PC-9 (cell line): ENCODE measurements around the gene AQP1. TPM values are rescaled to one million over a fixed set of nuclear protein-coding genes. Genes with fewer than 3 reads are reported as not detected.

Experiments used
- BruUV-seq: library from RNA; stranded (reverse); fragments of 400-500 nt; replicated peaks from 2 replicates; lab custom pipeline; 2021; lab: Mats Ljungman, UMichigan
- CTCF ChIA-PET: fragments of 300-600 bp; sonication (Branson Sonifier 250); formaldehyde crosslinking; loops from one replicate; lab custom pipeline; 2022; ENCODE audit warnings: antibody characterized with exemption; lab: Charles Lee
- POLR2A ChIA-PET: fragments of 300-600 bp; sonication (Branson Sonifier 250); formaldehyde crosslinking; loops from one replicate; lab custom pipeline; 2022; ENCODE audit warnings: antibody characterized with exemption; ENCODE audit not compliant: unreplicated experiment; lab: Charles Lee
- DNase-seq, 2 experiments: peaks; one replicate each; pipeline versions ENCODE4 v3.0.0 to v3.0.0-alpha.2; 2015 to 2022; ENCODE audit warnings: mixed read lengths in 1 of 2
- H2AFZ ChIP-seq: fragments of 200-600 bp; sonication (generic); 2 replicates; pipeline ENCODE4 v1.8.1; 2017; ENCODE audit warnings: antibody characterized with exemption
- H3F3A ChIP-seq: fragments of 200-600 bp; sonication (generic); 2 replicates; pipeline ENCODE4 v1.8.1; 2017; ENCODE audit warnings: antibody characterized with exemption, mild to moderate bottlenecking, low read depth; ENCODE audit not compliant: insufficient read depth
- H3K27ac ChIP-seq: fragments of 200-600 bp; sonication (generic); 2 replicates; pipeline ENCODE4 v1.6.1; 2016; ENCODE audit warnings: mixed run types
- H3K27me3 ChIP-seq: fragments of 200-600 bp; sonication (generic); 2 replicates; pipeline ENCODE4 v1.6.1; 2016; ENCODE audit warnings: low read depth, mixed run types; ENCODE audit not compliant: insufficient read depth
- H3K36me3 ChIP-seq: fragments of 200-600 bp; sonication (generic); 2 replicates; pipeline ENCODE4 v1.6.1; 2016; ENCODE audit warnings: low read depth, mixed run types
- H3K4me1 ChIP-seq: fragments of 200-600 bp; sonication (generic); replicated peaks from 2 replicates; pipeline ENCODE4 v1.6.1; 2016; ENCODE audit warnings: mixed run types; ENCODE audit not compliant: insufficient read depth
- H3K4me2 ChIP-seq: fragments of 200-600 bp; sonication (generic); 2 replicates; pipeline ENCODE4 v1.6.1; 2017; ENCODE audit warnings: mixed run types
- H3K4me3 ChIP-seq: fragments of 200-600 bp; sonication (generic); 2 replicates; pipeline ENCODE4 v1.6.1; 2016; ENCODE audit warnings: mixed run types
- H3K79me2 ChIP-seq: fragments of 200-600 bp; sonication (generic); 2 replicates; pipeline ENCODE4 v1.6.1; 2017; ENCODE audit warnings: low read depth, mixed run types
- H3K9me2 ChIP-seq: fragments of 200-600 bp; sonication (generic); 2 replicates; pipeline ENCODE4 v1.8.1; 2017; ENCODE audit warnings: mild to moderate bottlenecking; ENCODE audit not compliant: insufficient read depth
- H3K9me3 ChIP-seq: fragments of 200-600 bp; sonication (generic); 2 replicates; pipeline ENCODE4 v1.8.1; 2016; ENCODE audit warnings: low read depth; ENCODE audit not compliant: insufficient read depth
- H4K20me1 ChIP-seq: fragments of 200-600 bp; sonication (generic); 2 replicates; pipeline ENCODE4 v1.8.1; 2017; ENCODE audit not compliant: insufficient read depth
- EZH2 ChIP-seq: fragments of 200-600 bp; sonication (generic); IDR thresholded peaks from 2 replicates; pipeline ENCODE4 v1.8.0; 2017; ENCODE audit warnings: antibody characterized with exemption, low read depth
- intact Hi-C: fragments of 100-400 bp; cut with micrococcal nuclease; formaldehyde crosslinking; loops from one replicate; pipeline ENCODE4 v1.10.0; 2022; ENCODE audit not compliant: unreplicated experiment
- total RNA-seq: library from RNA; stranded (reverse); gene quantifications from 2 replicates; pipeline ENCODE4 v1.2.3, GENCODE V29; 2021
- TF ChIP-seq, protein P1 (sequence below): fragments of 200-600 bp; sonication (generic); conservative IDR thresholded peaks from 2 replicates; pipeline ENCODE4 v1.6.1; 2017; ENCODE audit warnings: mixed run types, antibody characterized with exemption, mild to moderate bottlenecking, moderate library complexity

Gene AQP1
- total RNA-seq, 1 experiment from 2014 or later, result 4.0 TPM

DNA sequence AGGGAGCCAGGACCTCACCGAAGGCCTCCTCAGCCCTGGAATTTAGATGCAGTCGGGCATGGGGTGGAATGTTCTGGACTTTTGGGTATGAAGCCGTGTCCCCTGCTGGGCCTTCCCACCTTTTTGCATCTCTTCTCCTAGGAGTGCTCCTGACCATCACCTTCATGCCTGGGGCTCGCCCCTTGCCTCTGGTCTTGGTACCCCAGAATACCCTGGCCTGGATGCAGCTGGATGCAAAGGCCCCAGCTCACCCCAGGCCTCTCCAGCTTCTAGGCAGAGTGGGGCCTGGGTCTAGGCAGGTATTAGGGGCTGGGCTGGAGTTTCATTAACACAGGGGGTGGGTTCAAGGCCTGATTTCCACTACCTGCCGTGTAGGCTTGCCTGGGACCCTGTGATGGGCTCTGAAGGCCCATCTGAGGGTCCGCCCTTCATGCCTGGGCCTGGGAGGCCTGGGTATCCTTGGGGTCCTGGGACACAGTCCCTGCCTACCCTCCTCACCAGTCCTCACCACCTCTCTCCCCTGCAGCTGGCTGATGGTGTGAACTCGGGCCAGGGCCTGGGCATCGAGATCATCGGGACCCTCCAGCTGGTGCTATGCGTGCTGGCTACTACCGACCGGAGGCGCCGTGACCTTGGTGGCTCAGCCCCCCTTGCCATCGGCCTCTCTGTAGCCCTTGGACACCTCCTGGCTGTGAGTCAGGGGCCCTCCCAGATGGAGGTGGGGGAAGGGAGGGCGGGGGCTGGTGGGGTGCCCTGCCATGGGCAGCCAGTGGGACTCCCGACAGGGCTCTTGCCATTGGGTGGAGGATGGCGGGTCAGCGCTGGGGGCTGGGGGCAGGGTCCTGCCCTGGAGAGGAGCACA, 10.1 kb downstream of the AQP1 start:
- no peak for DNase-seq
- Histone ChIP-seq H3K79me2 (no peaks in the 10 kb centered on the region), H3K9me3 (no peaks in the 10 kb centered on the region), H3F3A (peaks cover 14% of the 10 kb centered on the region; the same call in 1 of the 2 replicates), H3K27me3 (no peaks in the 10 kb centered on the region), H3K27ac (no peak overlapping the region), H3K9me2 (no peaks in the 10 kb centered on the region), H4K20me1 (no peaks in the 10 kb centered on the region), H3K36me3 (no peaks in the 10 kb centered on the region), H3K4me2 (peak overlapping the region; percentile 53), H3K4me1 (peaks cover 25% of the 10 kb centered on the region), H3K4me3 (no peak overlapping the region), H2AFZ (no peak overlapping the region)
- TF ChIP-seq, protein P1, sequence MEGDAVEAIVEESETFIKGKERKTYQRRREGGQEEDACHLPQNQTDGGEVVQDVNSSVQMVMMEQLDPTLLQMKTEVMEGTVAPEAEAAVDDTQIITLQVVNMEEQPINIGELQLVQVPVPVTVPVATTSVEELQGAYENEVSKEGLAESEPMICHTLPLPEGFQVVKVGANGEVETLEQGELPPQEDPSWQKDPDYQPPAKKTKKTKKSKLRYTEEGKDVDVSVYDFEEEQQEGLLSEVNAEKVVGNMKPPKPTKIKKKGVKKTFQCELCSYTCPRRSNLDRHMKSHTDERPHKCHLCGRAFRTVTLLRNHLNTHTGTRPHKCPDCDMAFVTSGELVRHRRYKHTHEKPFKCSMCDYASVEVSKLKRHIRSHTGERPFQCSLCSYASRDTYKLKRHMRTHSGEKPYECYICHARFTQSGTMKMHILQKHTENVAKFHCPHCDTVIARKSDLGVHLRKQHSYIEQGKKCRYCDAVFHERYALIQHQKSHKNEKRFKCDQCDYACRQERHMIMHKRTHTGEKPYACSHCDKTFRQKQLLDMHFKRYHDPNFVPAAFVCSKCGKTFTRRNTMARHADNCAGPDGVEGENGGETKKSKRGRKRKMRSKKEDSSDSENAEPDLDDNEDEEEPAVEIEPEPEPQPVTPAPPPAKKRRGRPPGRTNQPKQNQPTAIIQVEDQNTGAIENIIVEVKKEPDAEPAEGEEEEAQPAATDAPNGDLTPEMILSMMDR, result no peak
- no peak for TF ChIP-seq EZH2
- ChIA-PET CTCF (no interaction called here), POLR2A (interaction anchor here (0.8 kb wide), 1 partner anchor 291 kb away, joined by 3 read pairs; no protein-coding TSS in a partner anchor)
- intact Hi-C loops, result no loop called here
- no TSS peak for BruUV-seq

DNA sequence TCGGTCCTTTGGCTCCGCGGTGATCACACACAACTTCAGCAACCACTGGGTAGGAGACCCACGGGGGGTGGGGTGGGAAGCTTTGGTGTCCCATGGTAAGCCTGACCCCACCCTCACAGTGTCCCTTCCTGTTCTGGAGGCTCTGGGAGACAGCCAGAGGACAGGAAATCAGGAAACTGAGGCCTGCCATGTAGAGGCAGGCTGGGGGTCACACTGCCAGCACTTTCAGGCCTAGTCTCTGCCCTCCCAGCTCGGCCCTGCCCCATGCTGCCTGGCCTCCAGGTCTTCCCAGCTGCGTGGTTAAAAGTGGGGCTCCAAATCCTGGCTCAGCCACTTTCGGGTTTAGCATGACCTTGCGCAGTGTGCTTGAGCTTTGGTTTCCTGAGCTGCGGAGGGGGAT, 10.9 kb downstream of the AQP1 start:
- no peak for DNase-seq
- POLR2A ChIA-PET, result no interaction called here
- Histone ChIP-seq H3K9me2 (no peaks in the 10 kb centered on the region), H4K20me1 (no peaks in the 10 kb centered on the region), H3K4me1 (peaks cover 25% of the 10 kb centered on the region), H3K79me2 (no peaks in the 10 kb centered on the region), H3K4me2 (no peak overlapping the region), H3K4me3 (no peak overlapping the region), H3F3A (peaks cover 14% of the 10 kb centered on the region; the same call in 1 of the 2 replicates), H3K27ac (no peak overlapping the region), H2AFZ (no peak overlapping the region), H3K27me3 (no peaks in the 10 kb centered on the region), H3K9me3 (no peaks in the 10 kb centered on the region), H3K36me3 (no peaks in the 10 kb centered on the region)
- BruUV-seq, result no TSS peak
- TF ChIP-seq EZH2, result no peak
- TF ChIP-seq, protein P1, result no peak
- intact Hi-C loops, result no loop called here
- CTCF ChIA-PET, result no interaction called here

- H3K4me1 ChIP-seq, result peaks cover 25% of the 10 kb centered on the region
- no peaks in the 10 kb centered on the region for H3K9me3 ChIP-seq
- H3K27ac ChIP-seq, result no peak overlapping the region
- H3F3A ChIP-seq, result peaks cover 14% of the 10 kb centered on the region; the same call in 1 of the 2 replicates
- no peaks in the 10 kb centered on the region for H3K9me2 ChIP-seq
- no peak overlapping the region for H3K4me2 ChIP-seq
- no peak for DNase-seq
- ChIA-PET CTCF (no interaction called here), POLR2A (no interaction called here)
- no TSS peak for BruUV-seq
- H3K79me2 ChIP-seq, result no peaks in the 10 kb centered on the region
- no peaks in the 10 kb centered on the region for H4K20me1 ChIP-seq
- no peaks in the 10 kb centered on the region for H3K27me3 ChIP-seq
- H3K4me3 ChIP-seq, result no peak overlapping the region
- intact Hi-C loops, result no loop called here
- H3K36me3 ChIP-seq, result no peaks in the 10 kb centered on the region
- TF ChIP-seq EZH2, result no peak
- TF ChIP-seq, protein P1, result no peak
- H2AFZ ChIP-seq, result no peak overlapping the region
Measured at GRCh38 chr7:30923009-30923773, 11.5 kb downstream of the AQP1 start.
